ENCODE results near the gene PATJ.

DNA sequence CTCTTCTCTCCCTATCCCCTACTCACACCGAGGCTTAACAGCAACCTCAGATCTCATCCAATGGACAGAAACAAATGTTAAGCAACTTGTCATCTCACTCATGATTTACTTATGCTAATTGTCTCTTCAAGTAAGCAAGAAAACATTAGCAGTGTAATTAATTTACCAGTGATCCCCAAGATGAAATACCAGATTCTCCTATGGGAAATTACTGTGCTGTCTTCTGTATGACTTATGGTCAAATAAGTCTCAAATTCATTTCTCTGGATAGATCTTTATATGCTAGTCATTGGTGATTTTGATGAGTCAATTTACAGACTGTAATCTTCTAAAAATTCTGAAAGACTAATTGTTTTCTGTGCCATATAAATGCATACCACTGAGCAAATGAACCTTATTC lies 419.4 kb downstream of the PATJ start:
- TF ChIP-seq EP300 (IDR thresholded peaks at IDR 0.05) (no peak), POLR2AphosphoS5 (IDR thresholded peaks at IDR 0.05) (no peak)
- TF ChIP-seq, protein P1, sequence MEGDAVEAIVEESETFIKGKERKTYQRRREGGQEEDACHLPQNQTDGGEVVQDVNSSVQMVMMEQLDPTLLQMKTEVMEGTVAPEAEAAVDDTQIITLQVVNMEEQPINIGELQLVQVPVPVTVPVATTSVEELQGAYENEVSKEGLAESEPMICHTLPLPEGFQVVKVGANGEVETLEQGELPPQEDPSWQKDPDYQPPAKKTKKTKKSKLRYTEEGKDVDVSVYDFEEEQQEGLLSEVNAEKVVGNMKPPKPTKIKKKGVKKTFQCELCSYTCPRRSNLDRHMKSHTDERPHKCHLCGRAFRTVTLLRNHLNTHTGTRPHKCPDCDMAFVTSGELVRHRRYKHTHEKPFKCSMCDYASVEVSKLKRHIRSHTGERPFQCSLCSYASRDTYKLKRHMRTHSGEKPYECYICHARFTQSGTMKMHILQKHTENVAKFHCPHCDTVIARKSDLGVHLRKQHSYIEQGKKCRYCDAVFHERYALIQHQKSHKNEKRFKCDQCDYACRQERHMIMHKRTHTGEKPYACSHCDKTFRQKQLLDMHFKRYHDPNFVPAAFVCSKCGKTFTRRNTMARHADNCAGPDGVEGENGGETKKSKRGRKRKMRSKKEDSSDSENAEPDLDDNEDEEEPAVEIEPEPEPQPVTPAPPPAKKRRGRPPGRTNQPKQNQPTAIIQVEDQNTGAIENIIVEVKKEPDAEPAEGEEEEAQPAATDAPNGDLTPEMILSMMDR (IDR thresholded peaks at IDR 0.05) = no peak

Data from esophagus muscularis mucosa (tissue), 4 donors.